Endothelial cell of umbilical vein (primary cell): ENCODE measurements around the gene CXCL16. TPM values are rescaled to one million over a fixed set of nuclear protein-coding genes. Genes with fewer than 3 reads are reported as not detected.

Experiments
- BruUV-seq: library from RNA; stranded (reverse); fragments of 400-500 nt; replicated peaks from 2 replicates; lab custom pipeline; 2021; lab: Mats Ljungman, UMichigan
- CTCF ChIA-PET: fragments of 300-600, 350-600 bp; sonication (Branson Sonifier 250); formaldehyde crosslinking; loops from one replicate; lab custom pipeline; 2021; ENCODE audit warnings: antibody characterized with exemption, inconsistent platforms; lab: Charles Lee
- POLR2A ChIA-PET: fragments of 300-600, 350-600 bp; sonication (Branson Sonifier 250); formaldehyde crosslinking; loops from one replicate; lab custom pipeline; 2021; ENCODE audit warnings: antibody characterized with exemption, inconsistent platforms; lab: Charles Lee
- DNase-seq: peaks from one replicate; pipeline ENCODE4 v3.0.0-alpha.2; 2011; ENCODE audit warnings: low read depth, low spot score
- FAIRE-seq: peaks from 2 replicates; lab custom pipeline; 2011; peaks lifted over from hg19 to GRCh38; lab: Jason Lieb, UNC
- H2AFZ ChIP-seq: 2 replicates; pipeline ENCODE4 v1.6.0; 2012; ENCODE audit warnings: low read depth, low read length, control low read depth, inconsistent platforms
- H3K27ac ChIP-seq: 2 replicates; pipeline ENCODE4 v1.5.1; 2011; ENCODE audit warnings: low read depth, mild to moderate bottlenecking, control low read depth, low read length, moderate library complexity; ENCODE audit not compliant: insufficient read depth
- H3K27me3 ChIP-seq, 2 experiments: 2 replicates each; pipeline versions ENCODE4 v1.6.0 to v1.6.1; 2011; ENCODE audit warnings: low read length in 2 of 2, mixed read lengths in 1 of 2; ENCODE audit not compliant: control insufficient read depth in 2 of 2, insufficient read depth in 2 of 2
- H3K36me3 ChIP-seq, 2 experiments: 2 replicates in 1 of 2; 3 replicates in 1 of 2; pipeline ENCODE4 v1.5.1; 2011; ENCODE audit warnings: low read length in 2 of 2, mild to moderate bottlenecking in 1 of 2, moderate library complexity in 1 of 2; ENCODE audit not compliant: control insufficient read depth in 2 of 2, insufficient read depth in 2 of 2; ENCODE audit errors: extremely low read depth in 1 of 2
- H3K4me1 ChIP-seq: 3 replicates; pipeline ENCODE4 v1.5.1; 2011; ENCODE audit warnings: mild to moderate bottlenecking, low read length; ENCODE audit not compliant: control insufficient read depth, insufficient read depth; ENCODE audit errors: extremely low read depth
- H3K4me2 ChIP-seq: 2 replicates; pipeline ENCODE4 v1.6.1; 2011; ENCODE audit warnings: low read length, control low read depth, mixed read lengths; ENCODE audit not compliant: insufficient read depth
- H3K4me3 ChIP-seq, 3 experiments: fragments of 200-600 bp in 1 of 3; sonication (generic), shearing (Covaris generic) in 1 of 3; replicated peaks in 1 of 3; 2 replicates each; pipeline ENCODE4 v1.5.1; 2011 to 2016; ENCODE audit warnings: control low read depth in 3 of 3, low read length in 3 of 3, mild to moderate bottlenecking in 2 of 3, inconsistent platforms in 1 of 3, low read depth in 1 of 3, moderate library complexity in 1 of 3; ENCODE audit not compliant: insufficient read depth in 1 of 3
- H3K79me2 ChIP-seq: 2 replicates; pipeline ENCODE4 v1.6.0; 2012; ENCODE audit warnings: low read length, inconsistent platforms; ENCODE audit not compliant: control insufficient read depth, insufficient read depth
- H3K9ac ChIP-seq: replicated peaks from 2 replicates; pipeline ENCODE3; 2011; ENCODE audit warnings: low read length, control low read depth; ENCODE audit not compliant: insufficient read depth; ENCODE audit errors: extremely low read depth
- H3K9me1 ChIP-seq: replicated peaks from 3 replicates; pipeline ENCODE4 v1.6.0; 2011; ENCODE audit warnings: mild to moderate bottlenecking, low read length; ENCODE audit not compliant: control insufficient read depth, insufficient read depth; ENCODE audit errors: extremely low read depth
- H3K9me3 ChIP-seq: replicated peaks from 2 replicates; pipeline ENCODE4 v1.5.1; 2012; ENCODE audit warnings: low read length, inconsistent platforms; ENCODE audit not compliant: control insufficient read depth, insufficient read depth
- H4K20me1 ChIP-seq: replicated peaks from 2 replicates; pipeline ENCODE3; 2011; ENCODE audit warnings: mild to moderate bottlenecking, low read length; ENCODE audit not compliant: control insufficient read depth, insufficient read depth; ENCODE audit errors: extremely low read depth
- EZH2 ChIP-seq: IDR thresholded peaks from 2 replicates; pipeline ENCODE4 v1.6.1; 2012; ENCODE audit warnings: borderline replicate concordance, low read depth, mild to moderate bottlenecking, moderate library complexity, low read length, inconsistent platforms; ENCODE audit not compliant: severe bottlenecking
- FOS ChIP-seq: IDR thresholded peaks from 2 replicates; pipeline ENCODE4 v1.6.1; 2011; ENCODE audit warnings: mild to moderate bottlenecking, low read length, moderate library complexity, borderline replicate concordance; ENCODE audit not compliant: insufficient read depth
- GATA2 ChIP-seq: IDR thresholded peaks from 2 replicates; pipeline ENCODE4 v1.7.0; 2011; ENCODE audit warnings: low read depth, mild to moderate bottlenecking, moderate library complexity, mixed read lengths, low read length; ENCODE audit not compliant: insufficient read length, insufficient read depth
- JUN ChIP-seq: IDR thresholded peaks from 2 replicates; pipeline ENCODE4 v1.6.1; 2011; ENCODE audit warnings: borderline replicate concordance, low read depth; ENCODE audit not compliant: insufficient read length, insufficient read depth
- MYC ChIP-seq: IDR thresholded peaks from one replicate; pipeline ENCODE4 v1.6.1; 2011; ENCODE audit warnings: mild to moderate bottlenecking, low read depth, low read length
- POLR2A ChIP-seq: IDR thresholded peaks from 2 replicates; pipeline ENCODE4 v1.6.1; 2012; ENCODE audit warnings: low read depth, mild to moderate bottlenecking, control low read depth, low read length
- POLR2AphosphoS5 ChIP-seq: IDR thresholded peaks from 2 replicates; pipeline ENCODE4 v1.6.1; 2012; ENCODE audit warnings: low read depth, mild to moderate bottlenecking, control low read depth, low read length, moderate library complexity; ENCODE audit not compliant: insufficient read depth
- dilution Hi-C: fragments of 300-500 bp; cut with MboI; formaldehyde crosslinking; loops from one replicate; pipeline ENCODE4 v1.15.0; 2019; ENCODE audit warnings: low sequenced_read_pairs; ENCODE audit not compliant: extremely low pct_ligation_motif_present
- intact Hi-C: fragments of 100-400 bp; cut with micrococcal nuclease; formaldehyde crosslinking; loops from one replicate; pipeline ENCODE4 v1.10.0; 2022
- polyA plus RNA-seq, 4 experiments: library from polyadenylated mRNA; depleted of rRNA in 3 of 4; stranded (reverse) in 3 of 4; unstranded in 1 of 4; fragments of >200 nt; gene quantifications; 2 replicates each; pipeline versions ENCODE4 v1.2.1 to v1.2.3, GENCODE V29; 2011 to 2012; ENCODE audit warnings: missing spikeins in 1 of 4
- total RNA-seq: library from RNA; stranded (reverse); gene quantifications from 2 replicates; pipeline ENCODE4 v1.2.3, GENCODE V29; 2021
- TF ChIP-seq, protein P1 (sequence below): IDR thresholded peaks from 2 replicates; pipeline ENCODE4 v1.6.1; 2011; ENCODE audit not compliant: insufficient read depth, insufficient read length
- TF ChIP-seq, protein P2 (sequence below), 2 donors: IDR thresholded peaks; 1 replicate in 1 of 2; 2 replicates in 1 of 2; pipeline ENCODE4 v1.5.1; 2011; ENCODE audit warnings: low read length in 2 of 2, mild to moderate bottlenecking in 2 of 2, moderate library complexity in 2 of 2, control low read depth in 1 of 2, inconsistent platforms in 1 of 2, low read depth in 1 of 2; ENCODE audit not compliant: insufficient read depth in 1 of 2; ENCODE audit errors: extremely low read depth in 1 of 2

Gene CXCL16
- total and polyA plus RNA-seq, 2 donors (not counting 3 experiments of a cell fraction or from before 2014, with no cell fraction given): 4.8 to 6.1 TPM

DNA sequence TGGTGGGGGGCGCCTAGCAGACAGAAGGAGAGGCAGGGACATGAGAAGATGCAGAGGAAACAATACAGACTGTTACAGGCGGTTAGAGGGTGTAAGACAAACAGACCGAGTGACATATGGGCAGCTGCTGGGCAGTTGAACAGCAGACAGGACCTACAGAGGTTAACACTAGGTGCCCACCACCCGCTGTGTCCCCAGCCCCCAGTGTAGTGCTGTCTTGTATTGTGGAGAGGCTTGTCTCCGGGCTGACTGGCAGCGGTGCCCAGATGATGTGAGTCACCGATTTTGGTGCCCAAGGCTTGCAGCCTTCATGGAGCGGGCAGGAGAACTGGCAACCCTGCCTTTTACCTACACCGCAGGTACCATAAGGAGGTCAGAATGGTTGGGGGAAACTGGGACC, 2.4 kb upstream of the CXCL16 start:
- Histone ChIP-seq H3K9ac (no peak overlapping the region), H3K9me1 (no peaks in the 10 kb centered on the region), H3K79me2 (no peaks in the 10 kb centered on the region), H4K20me1 (no peaks in the 10 kb centered on the region), H2AFZ (no peak overlapping the region), H3K4me2 (no peak overlapping the region), H3K27me3 (peaks cover 9 to 14% of the 10 kb centered on the region in 2 experiments), H3K4me1 (peaks cover 8% of the 10 kb centered on the region), H3K9me3 (no peaks in the 10 kb centered on the region), H3K4me3 (no peak overlapping the region), H3K27ac (no peak overlapping the region), H3K36me3 (no peaks in the 10 kb centered on the region)
- ChIA-PET POLR2A (no interaction called here), CTCF (no interaction called here)
- dilution Hi-C loops: no loop called here
- no peak for DNase-seq
- intact Hi-C loops: no loop called here
- FAIRE-seq: no peak
- no TSS peak for BruUV-seq
- no peak for TF ChIP-seq MYC
- TF ChIP-seq, protein P1, sequence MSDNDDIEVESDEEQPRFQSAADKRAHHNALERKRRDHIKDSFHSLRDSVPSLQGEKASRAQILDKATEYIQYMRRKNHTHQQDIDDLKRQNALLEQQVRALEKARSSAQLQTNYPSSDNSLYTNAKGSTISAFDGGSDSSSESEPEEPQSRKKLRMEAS: no peak
- TF ChIP-seq GATA2: no peak

DNA sequence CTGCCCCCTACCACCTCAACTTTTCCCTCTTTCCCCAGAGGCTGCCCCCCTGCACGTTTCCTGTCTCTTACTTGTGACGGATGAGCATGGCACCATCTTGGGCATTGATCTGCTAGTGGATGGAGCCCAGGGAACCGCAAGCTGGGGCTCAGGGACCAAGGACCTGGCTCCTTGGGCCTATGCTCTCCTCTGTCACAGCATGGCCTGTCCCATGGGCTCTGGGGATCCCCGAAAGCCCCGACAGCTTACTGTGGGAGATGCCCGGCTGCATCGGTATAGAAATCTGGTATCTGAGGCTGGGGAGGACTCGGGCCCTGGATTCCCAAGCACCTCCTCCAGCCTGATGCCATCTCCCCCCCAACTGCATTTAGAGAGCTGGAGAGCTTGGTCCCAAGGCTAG, 1.8 kb upstream of the CXCL16 start:
- Histone ChIP-seq H3K4me2 (no peak overlapping the region), H3K27me3 (peaks cover 9 to 14% of the 10 kb centered on the region in 2 experiments)
- CTCF ChIA-PET: no interaction called here

More for the DNA sequence above, 1.8 kb upstream of the CXCL16 start:
- H3K36me3 ChIP-seq: no peaks in the 10 kb centered on the region
- H3K27ac ChIP-seq: no peak overlapping the region
- DNase-seq: no peak
- no TSS peak for BruUV-seq
- H2AFZ ChIP-seq: no peak overlapping the region
- H3K4me3 ChIP-seq: no peak overlapping the region
- intact Hi-C loops: no loop called here
- no peaks in the 10 kb centered on the region for H3K9me3 ChIP-seq
- POLR2A ChIA-PET: no interaction called here
- no peaks in the 10 kb centered on the region for H3K9me1 ChIP-seq
- TF ChIP-seq POLR2AphosphoS5: no peak
- TF ChIP-seq, protein P2, sequence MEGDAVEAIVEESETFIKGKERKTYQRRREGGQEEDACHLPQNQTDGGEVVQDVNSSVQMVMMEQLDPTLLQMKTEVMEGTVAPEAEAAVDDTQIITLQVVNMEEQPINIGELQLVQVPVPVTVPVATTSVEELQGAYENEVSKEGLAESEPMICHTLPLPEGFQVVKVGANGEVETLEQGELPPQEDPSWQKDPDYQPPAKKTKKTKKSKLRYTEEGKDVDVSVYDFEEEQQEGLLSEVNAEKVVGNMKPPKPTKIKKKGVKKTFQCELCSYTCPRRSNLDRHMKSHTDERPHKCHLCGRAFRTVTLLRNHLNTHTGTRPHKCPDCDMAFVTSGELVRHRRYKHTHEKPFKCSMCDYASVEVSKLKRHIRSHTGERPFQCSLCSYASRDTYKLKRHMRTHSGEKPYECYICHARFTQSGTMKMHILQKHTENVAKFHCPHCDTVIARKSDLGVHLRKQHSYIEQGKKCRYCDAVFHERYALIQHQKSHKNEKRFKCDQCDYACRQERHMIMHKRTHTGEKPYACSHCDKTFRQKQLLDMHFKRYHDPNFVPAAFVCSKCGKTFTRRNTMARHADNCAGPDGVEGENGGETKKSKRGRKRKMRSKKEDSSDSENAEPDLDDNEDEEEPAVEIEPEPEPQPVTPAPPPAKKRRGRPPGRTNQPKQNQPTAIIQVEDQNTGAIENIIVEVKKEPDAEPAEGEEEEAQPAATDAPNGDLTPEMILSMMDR (IDR thresholded peaks at IDR 0.05; ENCODE audit: extremely low read depth in 1 of 2, insufficient read depth in 1 of 2, low read depth in 1 of 2, low read length in 2 of 2): no peak
- TF ChIP-seq EZH2: no peak
- TF ChIP-seq POLR2A: no peak
- TF ChIP-seq GATA2: no peak
- TF ChIP-seq JUN: no peak
- no peak for TF ChIP-seq MYC
- TF ChIP-seq FOS: no peak
- TF ChIP-seq, protein P1: no peak
- no peaks in the 10 kb centered on the region for H4K20me1 ChIP-seq
- H3K9ac ChIP-seq: no peak overlapping the region
- no peaks in the 10 kb centered on the region for H3K79me2 ChIP-seq
- no peak for FAIRE-seq
- peaks cover 9% of the 10 kb centered on the region for H3K4me1 ChIP-seq
- dilution Hi-C loops: no loop called here
